Activated T-helper 2 cell treated with anti-CD3 and anti-CD28 coated beads, Interferon-gamma antibody, Interleukin-2, Interleukin-4, amounts not matched to agents 10 μg/mL and 5 μg/mL and 100 μg/mL, durations not matched to agents 14 hours and 24 hours and 36 hours (primary cell): ENCODE measurements around the gene BLZF1. TPM values are rescaled to one million over a fixed set of nuclear protein-coding genes. Genes with fewer than 3 reads are reported as not detected.
"Not testable (repeated sequence)": the region's sequence is repeated elsewhere in the genome, so short reads cannot be mapped to it uniquely, and the experiment has no call there.

ENCODE experiments used
- DNase-seq: peaks from one replicate; pipeline ENCODE4 v3.0.0; 2021; ENCODE audit warnings: low spot score
- H3K27ac Mint-ChIP-seq: one replicate; pipeline ENCODE4 v1.8.0; 2021; ENCODE audit warnings: mixed read lengths
- H3K27me3 Mint-ChIP-seq: one replicate; pipeline ENCODE4 v1.8.0; 2021; ENCODE audit warnings: low read depth, mixed read lengths
- H3K36me3 Mint-ChIP-seq: one replicate; pipeline ENCODE4 v1.8.0; 2021; ENCODE audit warnings: low read depth, mixed read lengths
- H3K4me1 Mint-ChIP-seq: one replicate; pipeline ENCODE4 v1.8.0; 2021; ENCODE audit warnings: low read depth, mixed read lengths
- H3K4me3 Mint-ChIP-seq: one replicate; pipeline ENCODE4 v1.8.0; 2021; ENCODE audit warnings: low read depth, mild to moderate bottlenecking, moderate library complexity, mixed read lengths
- H3K9me3 Mint-ChIP-seq: one replicate; pipeline ENCODE4 v1.8.0; 2021; ENCODE audit warnings: mixed read lengths
- intact Hi-C: fragments of 100-400 bp; cut with micrococcal nuclease; formaldehyde crosslinking; loops from one replicate; pipeline ENCODE4 v1.15.1; 2023
- total RNA-seq: library from RNA; stranded (reverse); gene quantifications from 2 replicates; pipeline ENCODE4 v1.2.3, GENCODE V29; 2022

The BLZF1 gene
- total RNA-seq, 1 donor from 2014 or later = 11.8 TPM

DNA sequence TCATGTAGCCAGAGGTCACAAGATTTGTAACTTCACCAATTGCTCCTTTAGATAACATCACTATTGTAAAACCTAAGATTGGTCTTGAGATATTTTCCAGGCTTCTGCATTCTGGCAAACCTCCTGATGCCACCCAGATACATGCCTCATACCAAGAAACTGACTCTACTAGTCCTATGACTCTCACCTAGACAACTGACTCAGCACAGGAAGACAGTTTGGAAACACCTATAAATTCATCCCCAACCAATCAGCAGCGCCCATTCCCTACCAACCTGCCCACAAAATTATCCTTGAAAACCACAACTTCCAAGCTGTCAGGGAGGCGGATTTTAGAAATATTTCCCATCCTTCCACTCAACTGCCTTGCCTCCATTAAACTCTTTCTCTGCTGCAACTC is 3.0 kb upstream of the BLZF1 start:
- no peaks in the 10 kb centered on the region for H3K27me3 Mint-ChIP-seq
- no peak overlapping the region for H3K27ac Mint-ChIP-seq
- no peak for DNase-seq
- intact Hi-C loops = loop anchor here (2.0 to 5.0 kb wide), 10 partner anchors 222 to 1023 kb away; partner anchors contain the start of genes F5, KIFAP3 and SCYL3
- peaks cover 33% of the 10 kb centered on the region for H3K4me1 Mint-ChIP-seq
- peaks cover 21% of the 10 kb centered on the region for H3K36me3 Mint-ChIP-seq
- no peaks in the 10 kb centered on the region for H3K9me3 Mint-ChIP-seq
- peak overlapping the region; percentile 22 for H3K4me3 Mint-ChIP-seq

DNA sequence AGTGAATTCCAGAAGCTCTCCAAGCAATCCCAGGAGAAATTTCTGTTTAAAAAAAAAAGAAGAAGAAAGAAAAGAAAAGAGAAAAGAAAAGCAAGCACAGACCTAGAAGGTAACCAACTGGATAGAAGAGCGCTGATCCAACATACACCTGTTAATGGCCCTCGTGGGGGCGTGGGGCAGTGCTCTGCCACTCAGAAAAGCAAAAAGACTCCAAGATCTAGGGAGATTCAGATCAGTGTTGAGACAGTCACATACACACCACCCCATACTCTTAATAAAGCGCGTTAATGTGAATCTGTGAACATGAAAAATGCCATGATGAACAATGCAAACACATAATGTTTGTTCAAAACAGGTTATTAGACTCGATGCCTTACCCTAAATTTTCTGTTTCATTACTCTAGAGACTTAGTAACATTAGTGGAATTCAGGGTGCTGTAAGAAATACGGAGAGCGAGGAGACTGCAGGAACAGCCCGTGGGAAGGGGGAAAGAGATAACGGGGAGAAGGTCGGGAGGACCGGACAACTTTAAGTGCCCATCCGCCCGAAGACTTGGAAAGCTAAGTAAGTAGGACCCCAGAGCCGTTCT is 804 bp upstream of the BLZF1 start:
- Mint-ChIP-seq H3K27ac (no peak overlapping the region), H3K4me3 (no peak overlapping the region), H3K27me3 (no peaks in the 10 kb centered on the region), H3K36me3 (peaks cover 34% of the 10 kb centered on the region), H3K4me1 (peaks cover 40% of the 10 kb centered on the region), H3K9me3 (no peaks in the 10 kb centered on the region)
- intact Hi-C loops = loop anchor here (1.0 to 5.0 kb wide), 12 partner anchors 120 to 1130 kb away; partner anchors contain the start of genes F5, KIFAP3 and SCYL3
- DNase-seq = no peak

DNA sequence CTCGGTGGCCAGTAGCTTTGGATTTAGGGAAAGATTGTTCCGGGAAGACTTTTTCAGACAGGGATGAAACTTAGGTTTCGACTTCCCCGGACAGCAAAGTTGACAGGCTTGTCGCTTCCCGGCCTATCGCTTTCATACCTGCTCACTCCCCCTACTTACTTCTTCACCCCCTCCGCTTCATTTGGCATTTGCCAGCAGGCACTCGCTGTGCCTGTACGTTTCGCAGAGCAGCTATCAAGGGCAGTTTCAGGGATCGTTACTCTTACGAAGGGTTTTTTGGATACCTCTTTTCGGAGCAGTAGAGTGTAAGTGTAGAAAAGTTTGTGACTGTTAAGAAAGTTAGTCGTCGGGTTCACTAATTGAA is 393 bp downstream of the BLZF1 start:
- no peak overlapping the region for H3K27ac Mint-ChIP-seq
- peaks cover 38% of the 10 kb centered on the region for H3K36me3 Mint-ChIP-seq
- DNase-seq = no peak
- intact Hi-C loops = loop anchor here (1.0 to 5.0 kb wide), 12 partner anchors 22 to 1026 kb away; partner anchors contain the start of genes ATP1B1, F5, KIFAP3 and SCYL3
- H3K9me3 Mint-ChIP-seq = no peaks in the 10 kb centered on the region
- H3K27me3 Mint-ChIP-seq = no peaks in the 10 kb centered on the region
- peaks cover 32% of the 10 kb centered on the region for H3K4me1 Mint-ChIP-seq
- no peak overlapping the region for H3K4me3 Mint-ChIP-seq

DNA sequence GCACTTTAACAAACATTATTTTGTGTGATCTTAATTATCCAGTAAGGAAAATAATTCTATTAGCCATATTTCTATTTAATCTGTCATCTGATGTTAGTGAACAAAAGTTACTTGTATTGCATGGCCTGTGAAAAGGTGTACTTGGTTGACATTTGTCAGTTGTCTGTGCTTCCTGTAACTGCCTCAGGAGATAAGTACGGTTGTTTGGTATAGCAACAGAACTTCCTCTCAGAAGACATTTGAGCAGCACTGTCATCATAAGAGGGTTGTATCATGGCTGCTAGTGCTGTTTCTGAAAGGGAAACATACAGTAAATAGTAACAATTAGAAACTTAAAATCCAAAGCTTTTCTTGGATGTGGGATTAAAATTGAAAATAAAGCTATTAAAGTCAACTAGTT is 3.4 kb downstream of the BLZF1 start:
- no peak for DNase-seq
- Mint-ChIP-seq H3K4me3 (peak overlapping the region; percentile 37), H3K27ac (no peak overlapping the region), H3K4me1 (peaks cover 27% of the 10 kb centered on the region), H3K27me3 (no peaks in the 10 kb centered on the region), H3K9me3 (no peaks in the 10 kb centered on the region), H3K36me3 (peaks cover 42% of the 10 kb centered on the region)
- intact Hi-C loops = no loop called here

DNA sequence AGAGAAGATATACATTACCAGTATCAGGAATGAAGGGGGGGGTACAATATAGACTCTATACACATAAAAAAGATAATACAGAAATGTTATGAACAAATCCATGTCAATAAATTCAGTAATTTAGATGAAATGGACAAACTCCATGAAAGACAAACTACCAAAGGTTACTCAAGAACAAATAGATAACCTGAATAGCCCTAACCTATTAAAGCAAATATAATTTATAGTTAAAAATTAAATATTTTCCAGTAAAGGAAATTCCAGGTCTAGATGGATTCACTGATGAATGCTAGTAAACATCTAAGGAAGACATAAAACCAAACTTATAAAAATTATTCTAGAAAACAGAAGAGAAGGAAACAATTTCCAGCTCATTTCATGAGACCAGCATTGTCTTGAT is 13.2 kb downstream of the BLZF1 start:
- intact Hi-C loops = no loop called here
- H3K36me3 Mint-ChIP-seq = peaks cover 49% of the 10 kb centered on the region
- no peak overlapping the region for H3K27ac Mint-ChIP-seq
- H3K27me3 Mint-ChIP-seq = no peaks in the 10 kb centered on the region
- no peak overlapping the region for H3K4me3 Mint-ChIP-seq
- peaks cover 11% of the 10 kb centered on the region for H3K4me1 Mint-ChIP-seq
- DNase-seq = no peak
- H3K9me3 Mint-ChIP-seq = no peaks in the 10 kb centered on the region

DNA sequence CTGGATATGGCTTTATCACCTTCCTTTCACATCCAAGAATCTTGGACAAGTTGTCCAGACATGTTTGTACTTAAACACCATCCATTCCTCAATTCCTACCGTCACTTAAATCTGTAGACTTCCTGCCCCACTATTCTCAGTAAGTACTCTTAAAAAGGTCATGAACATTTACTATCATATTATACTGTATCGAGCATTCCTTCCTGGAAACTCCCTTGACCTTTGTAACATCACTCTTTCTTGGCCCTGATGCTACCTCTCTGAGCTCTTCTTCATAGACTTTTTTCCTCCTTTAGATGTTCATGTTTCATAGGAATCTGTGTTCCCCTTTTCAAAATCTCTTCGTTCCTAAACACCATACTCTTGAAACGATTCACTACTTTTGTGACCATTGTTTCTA is 15.5 kb downstream of the BLZF1 start:
- no peak overlapping the region for H3K27ac Mint-ChIP-seq
- DNase-seq = no peak
- peaks cover 41% of the 10 kb centered on the region for H3K36me3 Mint-ChIP-seq
- H3K9me3 Mint-ChIP-seq = no peaks in the 10 kb centered on the region
- H3K4me3 Mint-ChIP-seq = no peak overlapping the region
- peaks cover 2% of the 10 kb centered on the region for H3K4me1 Mint-ChIP-seq
- intact Hi-C loops = no loop called here
- no peaks in the 10 kb centered on the region for H3K27me3 Mint-ChIP-seq

DNA sequence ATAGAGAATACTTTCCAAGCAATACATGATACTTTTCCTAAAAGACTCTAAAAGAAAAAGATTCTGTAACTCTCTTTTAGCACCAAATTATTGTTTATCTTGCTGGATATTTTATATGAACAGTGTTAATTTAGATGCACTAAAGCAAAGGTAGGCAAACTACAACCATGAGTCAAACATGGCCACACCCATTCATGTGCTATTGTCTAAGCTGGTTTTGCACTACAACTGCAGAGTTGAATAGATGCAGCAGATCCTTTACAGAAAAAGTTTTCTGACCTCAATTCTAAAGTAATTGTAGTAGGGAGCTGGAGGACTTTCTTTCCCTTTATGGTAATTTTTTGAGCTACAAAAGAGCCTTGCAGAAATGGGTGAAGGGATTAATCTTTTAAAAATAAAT is 19.4 kb downstream of the BLZF1 start:
- Mint-ChIP-seq H3K4me1 (peaks cover 19% of the 10 kb centered on the region), H3K4me3 (no peak overlapping the region), H3K27ac (no peak overlapping the region), H3K27me3 (no peaks in the 10 kb centered on the region), H3K9me3 (peaks cover 3% of the 10 kb centered on the region), H3K36me3 (peaks cover 51% of the 10 kb centered on the region)
- DNase-seq = no peak
- intact Hi-C loops = no loop called here

DNA sequence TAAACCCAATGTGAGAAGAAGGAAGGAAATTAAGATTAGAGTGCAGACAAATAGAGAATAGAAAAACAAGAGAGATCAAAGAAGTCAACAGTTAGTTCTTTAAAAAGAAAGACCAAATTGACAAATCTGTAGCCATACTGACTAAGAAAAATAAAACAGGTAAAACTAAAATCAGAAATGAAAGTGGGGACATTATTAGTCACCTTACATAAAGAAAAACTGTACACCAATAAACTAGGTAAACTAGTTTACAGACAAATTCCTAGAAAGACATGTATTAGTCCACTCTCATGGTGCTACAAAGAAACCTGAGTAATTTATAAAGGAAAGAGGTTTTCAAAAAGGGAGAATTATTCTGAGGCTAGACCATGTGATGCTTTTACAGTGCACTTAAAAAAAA is 22.3 kb downstream of the BLZF1 start:
- Mint-ChIP-seq H3K36me3 (peaks cover 74% of the 10 kb centered on the region), H3K27ac (peak overlapping the region; percentile 29), H3K4me3 (no peak overlapping the region), H3K27me3 (no peaks in the 10 kb centered on the region), H3K9me3 (peaks cover 3% of the 10 kb centered on the region), H3K4me1 (peaks cover 19% of the 10 kb centered on the region)
- no peak for DNase-seq
- intact Hi-C loops = loop anchor here (1.0 kb wide), 3 partner anchors 22 to 96 kb away; partner anchors contain the start of gene BLZF1

DNA sequence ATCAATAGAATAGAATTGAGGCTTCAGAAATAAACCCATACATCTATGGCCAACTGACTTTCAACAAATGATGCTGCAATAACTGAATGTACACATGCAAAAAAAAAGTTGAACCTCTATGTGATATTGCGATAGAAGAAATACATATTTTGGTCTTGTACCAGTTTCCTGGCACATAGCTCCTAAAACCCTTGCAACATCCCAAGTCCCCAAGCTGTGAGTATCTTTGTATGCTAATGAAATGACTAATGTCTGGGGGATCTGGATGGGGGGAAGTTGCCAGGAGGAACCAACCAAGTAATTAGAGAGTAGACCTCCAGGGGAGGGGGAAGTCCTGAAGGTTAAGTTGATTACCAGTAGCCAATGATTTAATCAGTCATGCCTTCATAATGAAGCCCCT is 24.4 kb downstream of the BLZF1 start:
- DNase-seq = no peak
- Mint-ChIP-seq H3K4me1 (peaks cover 18% of the 10 kb centered on the region), H3K4me3 (no peak overlapping the region), H3K27ac (no peak overlapping the region), H3K27me3 (no peaks in the 10 kb centered on the region), H3K36me3 (peaks cover 85% of the 10 kb centered on the region), H3K9me3 (peaks cover 3% of the 10 kb centered on the region)
- intact Hi-C loops = no loop called here

DNA sequence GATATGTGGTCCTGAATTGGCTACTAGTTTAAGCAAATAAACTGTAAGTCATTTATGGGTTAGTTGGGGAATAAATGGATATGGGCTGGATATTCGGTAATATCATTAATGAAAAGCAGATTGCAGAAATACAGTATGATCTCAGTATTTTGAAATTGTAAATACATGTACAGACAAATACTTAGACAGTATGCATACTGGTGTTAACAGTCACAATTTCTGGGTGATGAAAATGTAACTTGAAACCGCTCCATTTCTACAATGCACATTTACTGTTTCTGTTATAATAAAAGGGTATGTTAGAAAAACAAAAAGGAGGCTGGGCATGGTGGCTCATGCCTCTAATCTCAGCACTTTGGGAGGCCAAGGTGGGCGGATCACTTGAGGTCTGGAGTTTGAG is 28.0 kb downstream of the BLZF1 start:
- H3K9me3 Mint-ChIP-seq = peaks cover 13% of the 10 kb centered on the region
- intact Hi-C loops = no loop called here
- peaks cover under 1% of the 10 kb centered on the region for H3K4me1 Mint-ChIP-seq
- no peaks in the 10 kb centered on the region for H3K27me3 Mint-ChIP-seq
- DNase-seq = no peak
- peaks cover 76% of the 10 kb centered on the region for H3K36me3 Mint-ChIP-seq
- no peak overlapping the region for H3K4me3 Mint-ChIP-seq
- H3K27ac Mint-ChIP-seq = no peak overlapping the region

DNA sequence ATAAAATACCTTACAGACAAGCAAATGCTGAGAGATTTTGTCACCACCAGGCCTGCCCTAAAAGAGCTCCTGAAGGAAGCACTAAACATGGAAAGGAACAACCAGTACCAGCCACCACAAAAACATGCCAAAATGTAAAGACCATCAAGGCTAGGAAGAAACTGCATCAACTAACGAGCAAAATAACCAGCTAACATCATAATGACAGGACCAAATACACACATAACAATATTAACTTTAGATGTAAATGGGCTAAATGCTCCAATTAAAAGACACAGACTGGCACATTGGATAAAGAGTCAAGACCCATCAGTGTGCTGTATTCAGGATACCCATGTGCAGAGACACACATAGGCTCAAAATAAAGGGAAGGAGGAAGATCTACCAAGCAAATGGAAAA is 34.6 kb downstream of the BLZF1 start:
- peaks cover 62% of the 10 kb centered on the region for H3K9me3 Mint-ChIP-seq
- DNase-seq, H3K27me3 Mint-ChIP-seq, intact Hi-C loops, H3K4me3 Mint-ChIP-seq, H3K27ac Mint-ChIP-seq, H3K4me1 Mint-ChIP-seq: not testable (repeated sequence)
- H3K36me3 Mint-ChIP-seq = peaks cover 20% of the 10 kb centered on the region

DNA sequence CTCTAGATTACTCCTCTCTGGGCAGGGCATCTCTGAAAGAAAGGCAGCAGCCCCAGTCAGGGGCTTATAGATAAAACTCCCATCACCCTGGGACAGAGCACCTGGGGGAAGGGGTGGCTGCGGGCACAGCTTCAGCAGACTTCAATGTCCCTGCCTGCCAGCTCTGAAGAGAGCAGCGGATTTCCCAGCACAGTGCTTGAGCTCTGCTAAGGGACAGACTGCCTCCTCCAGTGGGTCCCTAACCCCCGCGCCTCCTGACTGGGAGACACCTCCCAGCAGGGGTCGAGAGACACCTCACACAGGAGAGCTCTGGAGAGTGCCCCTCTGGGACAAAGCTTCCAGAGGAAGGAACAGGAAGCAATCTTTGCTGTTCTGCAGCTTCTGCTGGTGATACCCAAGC is 40.3 kb downstream of the BLZF1 start:
- H3K4me3 Mint-ChIP-seq, DNase-seq, H3K36me3 Mint-ChIP-seq, H3K4me1 Mint-ChIP-seq, intact Hi-C loops, H3K27ac Mint-ChIP-seq: not testable (repeated sequence)
- Mint-ChIP-seq H3K27me3 (peaks cover 19% of the 10 kb centered on the region), H3K9me3 (peaks cover 64% of the 10 kb centered on the region)

DNA sequence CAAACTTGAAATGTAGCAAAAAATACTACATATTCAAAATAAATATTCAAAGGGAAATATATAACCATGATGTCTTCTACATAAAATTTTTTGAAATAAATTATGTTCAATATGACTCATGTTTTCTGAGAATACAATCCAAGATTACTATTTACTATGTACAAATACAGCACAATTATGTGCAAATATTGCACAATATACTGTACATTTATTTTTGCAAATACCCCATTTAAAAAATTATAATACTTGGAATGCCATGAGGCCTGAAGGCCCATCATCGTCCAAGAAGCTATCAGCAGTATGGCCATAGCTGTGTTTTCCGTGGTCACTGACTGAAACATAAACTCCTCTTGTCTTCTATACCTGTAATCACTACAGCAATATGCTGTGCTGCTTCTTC is 47.0 kb downstream of the BLZF1 start:
- H3K27me3 Mint-ChIP-seq = peaks cover 22% of the 10 kb centered on the region
- no peak overlapping the region for H3K27ac Mint-ChIP-seq
- H3K4me3 Mint-ChIP-seq = no peak overlapping the region
- H3K4me1 Mint-ChIP-seq = no peaks in the 10 kb centered on the region
- intact Hi-C loops = no loop called here
- H3K36me3 Mint-ChIP-seq = no peaks in the 10 kb centered on the region
- DNase-seq = no peak
- H3K9me3 Mint-ChIP-seq = peaks cover 25% of the 10 kb centered on the region

DNA sequence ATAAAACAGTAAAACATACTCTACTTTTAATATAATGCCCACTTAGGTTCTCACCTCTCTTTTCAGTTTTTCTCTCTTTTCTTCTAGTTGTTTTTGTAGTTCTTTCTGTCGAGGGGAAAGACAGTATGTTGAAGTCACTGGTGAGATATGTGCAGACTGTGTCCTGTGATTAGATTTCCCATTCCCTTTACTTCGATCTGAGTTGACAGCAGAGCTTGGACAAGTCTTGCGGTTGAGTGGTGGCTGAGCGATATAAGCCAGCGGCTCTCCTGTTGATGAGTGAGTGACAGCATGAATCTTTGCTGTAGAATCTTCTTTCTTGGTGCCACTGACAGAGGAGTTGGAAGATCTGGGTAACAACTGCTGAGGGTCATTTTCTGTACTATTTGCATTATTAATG is 53.3 kb downstream of the BLZF1 start:
- intact Hi-C loops = no loop called here
- Mint-ChIP-seq H3K27me3 (peaks cover 52% of the 10 kb centered on the region), H3K4me1 (no peaks in the 10 kb centered on the region), H3K9me3 (no peaks in the 10 kb centered on the region), H3K4me3 (no peak overlapping the region), H3K27ac (no peak overlapping the region), H3K36me3 (no peaks in the 10 kb centered on the region)
- DNase-seq = no peak
